ENCODE data around the gene CTU2.

DNA sequence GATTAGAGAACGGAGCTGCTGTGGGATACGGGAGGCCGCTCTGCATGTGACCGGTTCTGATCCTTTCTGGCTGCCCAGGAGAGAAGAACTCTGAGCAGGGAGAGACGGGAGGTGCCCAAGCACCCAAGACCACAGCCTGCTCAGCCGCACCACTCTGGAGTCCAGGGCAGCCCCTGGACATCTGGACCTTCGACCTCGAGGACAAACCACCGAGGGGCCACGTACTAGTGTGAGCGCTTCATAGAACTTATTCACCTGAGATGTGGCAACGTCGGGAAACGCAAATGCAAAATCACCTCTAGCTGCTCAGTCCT, 6.0 kb upstream of the CTU2 start:
- TF ChIP-seq BACH2 (CRISPR knock-in tag; IDR thresholded peaks at IDR 0.05; ENCODE audit: borderline replicate concordance) (no peak), ZC3H10 (CRISPR knock-in tag; IDR thresholded peaks at IDR 0.05) (no peak), CSDC2 (CRISPR knock-in tag; IDR thresholded peaks at IDR 0.05) (no peak), ZNF565 (CRISPR knock-in tag; conservative IDR thresholded peaks at IDR 0.05; ENCODE audit: low read depth) (no peak), PPARA (CRISPR knock-in tag; IDR thresholded peaks at IDR 0.05; ENCODE audit: borderline replicate concordance) (no peak), ZFP30 (CRISPR knock-in tag; IDR thresholded peaks at IDR 0.05) (no peak), SNAI2 (CRISPR knock-in tag; IDR thresholded peaks at IDR 0.05) (no peak), ARNTL (CRISPR knock-in tag; IDR thresholded peaks at IDR 0.05; ENCODE audit: borderline replicate concordance, low read depth) (no peak), ZNF8 (CRISPR knock-in tag; IDR thresholded peaks at IDR 0.05) (no peak), GLIS3 (CRISPR knock-in tag; IDR thresholded peaks at IDR 0.05) (no peak)
- TF ChIP-seq, protein P1, sequence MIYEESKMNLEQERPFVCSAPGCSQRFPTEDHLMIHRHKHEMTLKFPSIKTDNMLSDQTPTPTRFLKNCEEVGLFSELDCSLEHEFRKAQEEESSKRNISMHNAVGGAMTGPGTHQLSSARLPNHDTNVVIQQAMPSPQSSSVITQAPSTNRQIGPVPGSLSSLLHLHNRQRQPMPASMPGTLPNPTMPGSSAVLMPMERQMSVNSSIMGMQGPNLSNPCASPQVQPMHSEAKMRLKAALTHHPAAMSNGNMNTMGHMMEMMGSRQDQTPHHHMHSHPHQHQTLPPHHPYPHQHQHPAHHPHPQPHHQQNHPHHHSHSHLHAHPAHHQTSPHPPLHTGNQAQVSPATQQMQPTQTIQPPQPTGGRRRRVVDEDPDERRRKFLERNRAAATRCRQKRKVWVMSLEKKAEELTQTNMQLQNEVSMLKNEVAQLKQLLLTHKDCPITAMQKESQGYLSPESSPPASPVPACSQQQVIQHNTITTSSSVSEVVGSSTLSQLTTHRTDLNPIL (CRISPR knock-in tag; IDR thresholded peaks at IDR 0.05; ENCODE audit: low read depth) = no peak
- TF ChIP-seq, protein P2, sequence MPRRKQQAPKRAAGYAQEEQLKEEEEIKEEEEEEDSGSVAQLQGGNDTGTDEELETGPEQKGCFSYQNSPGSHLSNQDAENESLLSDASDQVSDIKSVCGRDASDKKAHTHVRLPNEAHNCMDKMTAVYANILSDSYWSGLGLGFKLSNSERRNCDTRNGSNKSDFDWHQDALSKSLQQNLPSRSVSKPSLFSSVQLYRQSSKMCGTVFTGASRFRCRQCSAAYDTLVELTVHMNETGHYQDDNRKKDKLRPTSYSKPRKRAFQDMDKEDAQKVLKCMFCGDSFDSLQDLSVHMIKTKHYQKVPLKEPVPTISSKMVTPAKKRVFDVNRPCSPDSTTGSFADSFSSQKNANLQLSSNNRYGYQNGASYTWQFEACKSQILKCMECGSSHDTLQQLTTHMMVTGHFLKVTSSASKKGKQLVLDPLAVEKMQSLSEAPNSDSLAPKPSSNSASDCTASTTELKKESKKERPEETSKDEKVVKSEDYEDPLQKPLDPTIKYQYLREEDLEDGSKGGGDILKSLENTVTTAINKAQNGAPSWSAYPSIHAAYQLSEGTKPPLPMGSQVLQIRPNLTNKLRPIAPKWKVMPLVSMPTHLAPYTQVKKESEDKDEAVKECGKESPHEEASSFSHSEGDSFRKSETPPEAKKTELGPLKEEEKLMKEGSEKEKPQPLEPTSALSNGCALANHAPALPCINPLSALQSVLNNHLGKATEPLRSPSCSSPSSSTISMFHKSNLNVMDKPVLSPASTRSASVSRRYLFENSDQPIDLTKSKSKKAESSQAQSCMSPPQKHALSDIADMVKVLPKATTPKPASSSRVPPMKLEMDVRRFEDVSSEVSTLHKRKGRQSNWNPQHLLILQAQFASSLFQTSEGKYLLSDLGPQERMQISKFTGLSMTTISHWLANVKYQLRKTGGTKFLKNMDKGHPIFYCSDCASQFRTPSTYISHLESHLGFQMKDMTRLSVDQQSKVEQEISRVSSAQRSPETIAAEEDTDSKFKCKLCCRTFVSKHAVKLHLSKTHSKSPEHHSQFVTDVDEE (CRISPR knock-in tag; IDR thresholded peaks at IDR 0.05) = no peak
- TF ChIP-seq, protein P3, sequence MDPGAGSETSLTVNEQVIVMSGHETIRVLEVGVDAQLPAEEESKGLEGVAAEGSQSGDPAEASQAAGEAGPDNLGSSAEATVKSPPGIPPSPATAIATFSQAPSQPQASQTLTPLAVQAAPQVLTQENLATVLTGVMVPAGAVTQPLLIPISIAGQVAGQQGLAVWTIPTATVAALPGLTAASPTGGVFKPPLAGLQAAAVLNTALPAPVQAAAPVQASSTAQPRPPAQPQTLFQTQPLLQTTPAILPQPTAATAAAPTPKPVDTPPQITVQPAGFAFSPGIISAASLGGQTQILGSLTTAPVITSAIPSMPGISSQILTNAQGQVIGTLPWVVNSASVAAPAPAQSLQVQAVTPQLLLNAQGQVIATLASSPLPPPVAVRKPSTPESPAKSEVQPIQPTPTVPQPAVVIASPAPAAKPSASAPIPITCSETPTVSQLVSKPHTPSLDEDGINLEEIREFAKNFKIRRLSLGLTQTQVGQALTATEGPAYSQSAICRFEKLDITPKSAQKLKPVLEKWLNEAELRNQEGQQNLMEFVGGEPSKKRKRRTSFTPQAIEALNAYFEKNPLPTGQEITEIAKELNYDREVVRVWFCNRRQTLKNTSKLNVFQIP (CRISPR knock-in tag; IDR thresholded peaks at IDR 0.05; ENCODE audit: borderline replicate concordance, low read depth) = no peak
